Activated CD8-positive, alpha-beta T cell treated with anti-CD3 and anti-CD28 coated beads for 36 hours (primary cell): Measurements from ENCODE around the gene ORC6. TPM values are rescaled to one million over a fixed set of nuclear protein-coding genes. Genes with fewer than 3 reads are reported as not detected.
A peak's percentile ranks its signal among the peaks of the same experiment; 100 is the strongest.

Source experiments
- ATAC-seq: fragments of 200-7000 bp; cut with Tn5 transposase; one replicate; pipeline ENCODE4 v1.10.0; 2021; ENCODE audit warnings: mild to moderate bottlenecking, moderate library complexity
- CTCF ChIA-PET: fragments of 350-600 bp; sonication (Branson Sonifier 250); formaldehyde crosslinking; loops from one replicate; lab custom pipeline; 2021; ENCODE audit warnings: antibody characterized with exemption; lab: Charles Lee
- POLR2A ChIA-PET: fragments of 350-600 bp; sonication (Branson Sonifier 250); formaldehyde crosslinking; loops from one replicate; lab custom pipeline; 2021; ENCODE audit warnings: antibody characterized with exemption; lab: Charles Lee
- DNase-seq: peaks from one replicate; pipeline ENCODE4 v3.0.0-alpha.2; 2020
- H3K27ac Mint-ChIP-seq: one replicate; pipeline ENCODE4 v1.8.0; 2021; ENCODE audit warnings: mild to moderate bottlenecking, mixed read lengths
- H3K27me3 Mint-ChIP-seq: one replicate; pipeline ENCODE4 v1.8.0; 2021; ENCODE audit warnings: mixed read lengths
- H3K36me3 Mint-ChIP-seq: one replicate; pipeline ENCODE4 v1.8.0; 2021; ENCODE audit warnings: low read depth, mixed read lengths
- H3K4me1 Mint-ChIP-seq: one replicate; pipeline ENCODE4 v1.8.0; 2021; ENCODE audit warnings: low read depth, mixed read lengths
- H3K4me3 Mint-ChIP-seq: one replicate; pipeline ENCODE4 v1.8.0; 2021; ENCODE audit warnings: mild to moderate bottlenecking, moderate library complexity, mixed read lengths
- H3K9me3 Mint-ChIP-seq: one replicate; pipeline ENCODE4 v1.8.0; 2021; ENCODE audit warnings: mixed read lengths
- intact Hi-C: fragments of 100-400 bp; cut with micrococcal nuclease; formaldehyde crosslinking; loops from one replicate; pipeline ENCODE4 v1.10.0; 2022
- total RNA-seq, 2 experiments: library from RNA; stranded (reverse); gene quantifications; one replicate each; pipeline ENCODE4 v1.2.3, GENCODE V29; 2021
- TF ChIP-seq, protein P1 (sequence below): fragments of 200-600 bp; IDR thresholded peaks from one replicate; pipeline ENCODE4 v1.8.0; 2022; ENCODE audit warnings: antibody characterized with exemption, mild to moderate bottlenecking

The ORC6 gene, protein sequence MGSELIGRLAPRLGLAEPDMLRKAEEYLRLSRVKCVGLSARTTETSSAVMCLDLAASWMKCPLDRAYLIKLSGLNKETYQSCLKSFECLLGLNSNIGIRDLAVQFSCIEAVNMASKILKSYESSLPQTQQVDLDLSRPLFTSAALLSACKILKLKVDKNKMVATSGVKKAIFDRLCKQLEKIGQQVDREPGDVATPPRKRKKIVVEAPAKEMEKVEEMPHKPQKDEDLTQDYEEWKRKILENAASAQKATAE
- total RNA-seq, result 10 to 100 TPM; 49.2 to 51.6 TPM

DNA sequence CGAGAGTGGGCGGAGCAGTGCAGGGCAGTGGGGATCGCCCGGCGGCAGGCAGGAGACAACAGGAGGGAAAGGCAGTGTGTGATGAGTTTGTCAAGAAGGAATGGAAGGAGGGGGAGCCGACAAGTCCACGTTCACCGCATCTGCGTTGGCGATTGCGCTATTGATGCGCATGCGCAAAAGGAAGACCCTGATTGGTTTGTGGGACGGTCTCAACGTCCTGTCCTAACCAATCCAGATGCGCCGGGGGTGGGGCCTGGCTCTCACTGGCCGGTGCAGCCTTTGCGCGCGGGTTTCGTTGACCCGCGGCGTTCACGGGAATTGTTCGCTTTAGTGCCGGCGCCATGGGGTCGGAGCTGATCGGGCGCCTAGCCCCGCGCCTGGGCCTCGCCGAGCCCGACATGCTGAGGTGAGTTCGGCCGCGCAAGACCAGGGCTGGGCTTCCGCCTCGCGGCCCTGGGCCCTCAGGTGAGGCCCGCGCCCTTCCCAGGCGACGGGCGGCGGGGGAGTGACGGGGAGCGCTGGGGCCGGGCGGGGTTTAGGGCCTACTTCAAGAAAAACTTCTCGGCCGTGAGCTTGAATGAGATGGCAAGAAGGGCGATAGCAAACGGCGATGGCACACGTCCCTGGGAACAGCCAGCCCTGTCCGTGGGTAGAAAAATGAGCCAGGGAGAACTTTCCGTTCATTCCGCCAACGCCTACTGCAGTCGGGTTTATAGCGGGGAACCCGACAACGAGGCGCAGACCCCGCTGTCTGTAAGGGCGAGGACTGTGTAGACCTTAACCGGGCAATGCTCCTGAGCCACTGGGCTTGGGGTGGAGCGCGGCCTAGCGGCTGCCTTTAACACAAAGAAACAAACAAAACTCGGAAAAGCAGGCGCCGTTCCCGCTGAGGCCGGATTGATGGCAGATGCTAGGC lies at the start of gene ORC6:
ORC6 (plus strand) TSS at position 295 of the 916 bp plus-strand sequence; CDS start at position 342, 47 bp downstream.
- no peak within 1 kb of the TSS for H3K27ac Mint-ChIP-seq
- DNase-seq, result peak; percentile 99
- POLR2A ChIA-PET, result interaction anchor here (0.7 to 1.6 kb wide), 7 partner anchors 10 to 164 kb away, joined by 3 to 7 read pairs (median 3); no protein-coding TSS in a partner anchor

DNA sequence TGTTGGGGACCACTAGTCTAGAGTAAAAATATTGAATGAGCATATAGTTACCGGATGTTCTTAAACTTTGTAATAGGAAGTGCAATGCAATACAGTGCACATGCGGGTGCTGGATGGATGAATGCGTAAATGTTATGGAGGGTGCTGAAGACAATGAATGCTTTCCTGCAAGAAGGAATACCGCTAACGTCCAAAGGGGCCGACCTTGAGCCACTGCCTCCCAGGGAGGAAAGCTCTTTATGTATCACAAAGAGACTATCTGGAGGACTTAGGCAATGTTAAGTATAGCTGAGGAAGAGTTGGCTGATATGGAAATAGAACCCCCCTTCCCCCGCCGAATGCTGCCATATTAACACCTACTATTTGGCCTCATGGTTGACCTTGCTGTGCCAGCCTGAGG lies 40.8 kb upstream of the ORC6 start:
- Mint-ChIP-seq H3K4me1 (no peaks in the 10 kb centered on the region), H3K9me3 (peaks cover 2% of the 10 kb centered on the region), H3K27ac (no peak overlapping the region), H3K4me3 (no peak overlapping the region), H3K36me3 (peaks cover 6% of the 10 kb centered on the region), H3K27me3 (no peaks in the 10 kb centered on the region)
- POLR2A ChIA-PET, result no interaction called here
- CTCF ChIA-PET, result no interaction called here
- TF ChIP-seq, protein P1, sequence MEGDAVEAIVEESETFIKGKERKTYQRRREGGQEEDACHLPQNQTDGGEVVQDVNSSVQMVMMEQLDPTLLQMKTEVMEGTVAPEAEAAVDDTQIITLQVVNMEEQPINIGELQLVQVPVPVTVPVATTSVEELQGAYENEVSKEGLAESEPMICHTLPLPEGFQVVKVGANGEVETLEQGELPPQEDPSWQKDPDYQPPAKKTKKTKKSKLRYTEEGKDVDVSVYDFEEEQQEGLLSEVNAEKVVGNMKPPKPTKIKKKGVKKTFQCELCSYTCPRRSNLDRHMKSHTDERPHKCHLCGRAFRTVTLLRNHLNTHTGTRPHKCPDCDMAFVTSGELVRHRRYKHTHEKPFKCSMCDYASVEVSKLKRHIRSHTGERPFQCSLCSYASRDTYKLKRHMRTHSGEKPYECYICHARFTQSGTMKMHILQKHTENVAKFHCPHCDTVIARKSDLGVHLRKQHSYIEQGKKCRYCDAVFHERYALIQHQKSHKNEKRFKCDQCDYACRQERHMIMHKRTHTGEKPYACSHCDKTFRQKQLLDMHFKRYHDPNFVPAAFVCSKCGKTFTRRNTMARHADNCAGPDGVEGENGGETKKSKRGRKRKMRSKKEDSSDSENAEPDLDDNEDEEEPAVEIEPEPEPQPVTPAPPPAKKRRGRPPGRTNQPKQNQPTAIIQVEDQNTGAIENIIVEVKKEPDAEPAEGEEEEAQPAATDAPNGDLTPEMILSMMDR, result no peak
- intact Hi-C loops, result no loop called here
- ATAC-seq (no peak), DNase-seq (no peak)

More for the DNA sequence above, at the start of gene ORC6:
- Mint-ChIP-seq H3K36me3 (peaks cover 29% of the 10 kb centered on the region), H3K4me1 (peaks cover 41% of the 10 kb centered on the region), H3K27me3 (no peaks in the 10 kb centered on the region), H3K4me3 (no peak within 1 kb of the TSS), H3K9me3 (no peaks in the 10 kb centered on the region)
- intact Hi-C loops, result loop anchor here (10.0 kb wide), 1 partner anchor 135 kb away; no protein-coding TSS in a partner anchor
- CTCF ChIA-PET, result interaction anchor here (0.5 to 2.5 kb wide), 7 partner anchors 11 to 139 kb away, joined by 3 to 13 read pairs (median 4); no protein-coding TSS in a partner anchor
- TF ChIP-seq, protein P1, result peak; percentile 69
- ATAC-seq, result peak; percentile 80

DNA sequence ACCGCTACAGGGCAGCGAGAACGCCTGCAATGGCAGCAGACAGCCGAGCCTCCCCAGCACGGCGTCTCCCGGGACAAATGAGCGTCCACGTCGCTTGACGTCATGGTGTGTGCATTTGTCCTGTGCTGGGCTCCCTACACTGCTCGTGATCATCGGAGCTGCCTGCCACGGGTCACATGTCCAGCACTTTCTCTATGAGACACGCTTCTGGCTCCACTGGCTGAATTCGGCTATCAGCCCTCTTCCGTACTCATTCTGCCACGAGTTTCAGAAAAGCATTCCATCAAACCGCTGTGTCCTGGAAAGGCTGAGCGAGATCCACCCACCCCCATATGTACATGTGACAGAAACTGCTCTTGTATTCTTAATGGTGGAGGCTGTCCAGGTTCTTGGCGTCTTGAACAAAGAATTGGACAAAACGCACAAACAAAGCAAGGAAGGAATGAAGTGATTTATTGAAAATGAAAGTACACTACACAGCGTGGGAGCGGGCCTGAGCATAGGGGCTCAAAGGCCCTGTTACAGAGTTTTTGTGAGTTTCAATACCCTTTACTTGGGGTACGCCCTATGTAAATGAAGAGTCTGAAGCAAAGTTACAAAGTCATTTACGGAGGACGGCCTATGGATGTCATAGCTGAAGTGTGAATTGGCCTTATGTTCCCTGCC lies 39.7 kb upstream of the ORC6 start:
- Mint-ChIP-seq H3K27ac (no peak overlapping the region), H3K36me3 (no peaks in the 10 kb centered on the region), H3K4me3 (no peak overlapping the region), H3K4me1 (no peaks in the 10 kb centered on the region), H3K9me3 (no peaks in the 10 kb centered on the region), H3K27me3 (no peaks in the 10 kb centered on the region)
- ChIA-PET CTCF (no interaction called here), POLR2A (no interaction called here)
- ATAC-seq (no peak), DNase-seq (no peak)
- intact Hi-C loops, result no loop called here
- TF ChIP-seq, protein P1, result no peak

DNA sequence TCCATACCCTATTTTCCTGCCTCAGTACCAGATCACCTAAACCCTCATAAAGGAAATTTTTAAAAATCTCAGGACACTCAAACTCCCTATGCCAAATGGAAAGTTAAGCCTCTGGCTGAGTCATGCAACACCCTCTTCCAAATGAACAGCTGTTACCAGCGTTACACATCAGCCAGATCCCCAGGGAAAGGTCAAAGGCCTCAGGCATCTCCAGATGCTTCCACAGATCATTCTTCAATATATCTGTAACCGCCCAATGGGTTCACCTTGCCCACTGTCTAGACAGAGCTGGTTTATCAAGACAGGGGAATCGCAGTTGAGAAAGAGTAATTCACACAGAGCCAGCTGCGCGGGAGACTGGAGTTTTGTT lies 39.2 kb upstream of the ORC6 start:
- TF ChIP-seq, protein P1, result no peak
- ChIA-PET POLR2A (no interaction called here), CTCF (no interaction called here)
- no peaks in the 10 kb centered on the region for H3K4me1 Mint-ChIP-seq
- DNase-seq, result no peak
- intact Hi-C loops, result no loop called here
- no peak overlapping the region for H3K27ac Mint-ChIP-seq
- H3K4me3 Mint-ChIP-seq, result no peak overlapping the region
- no peak for ATAC-seq
- no peaks in the 10 kb centered on the region for H3K27me3 Mint-ChIP-seq
- no peaks in the 10 kb centered on the region for H3K9me3 Mint-ChIP-seq
- no peaks in the 10 kb centered on the region for H3K36me3 Mint-ChIP-seq
